HAP-1 (cell line): ENCODE results near the gene RGPD4.
"Not testable (repeated sequence)": the region's sequence is repeated elsewhere in the genome, so short reads cannot be mapped to it uniquely, and the experiment has no call there.

Source experiments
- DNase-seq, 2 experiments: peaks; one replicate each; pipeline ENCODE4 v3.0.0-alpha.2; 2016 to 2020; ENCODE audit warnings: low spot score in 2 of 2
- H3K27me3 ChIP-seq: fragments of 250-450 bp; sonication (Bioruptor Pico); 2 replicates; pipeline ENCODE4 v1.5.1; 2020; ENCODE audit warnings: low read depth, mild to moderate bottlenecking, moderate library complexity
- H3K36me3 ChIP-seq: fragments of 250-450 bp; sonication (Bioruptor Pico); replicated peaks from 2 replicates; pipeline ENCODE4 v1.5.1; 2020; ENCODE audit warnings: mild to moderate bottlenecking
- H3K4me1 ChIP-seq: fragments of 250-450 bp; sonication (Bioruptor Pico); 2 replicates; pipeline ENCODE4 v1.5.1; 2020; ENCODE audit warnings: mild to moderate bottlenecking
- H3K4me3 ChIP-seq: fragments of 250-450 bp; sonication (Bioruptor Pico); 2 replicates; pipeline ENCODE4 v1.5.1; 2020; ENCODE audit warnings: mild to moderate bottlenecking, moderate library complexity
- H3K9me3 ChIP-seq: fragments of 250-450 bp; sonication (Bioruptor Pico); 2 replicates; pipeline ENCODE4 v1.5.1; 2020; ENCODE audit warnings: mild to moderate bottlenecking, moderate library complexity
- in situ Hi-C: fragments of 300-500 bp; cut with MboI; formaldehyde crosslinking; loops from 3 replicates; pipeline ENCODE4 v1.14.3; 2020; ENCODE audit warnings: low sequenced_read_pairs, inconsistent platforms, mixed read lengths

The RGPD4 gene

DNA sequence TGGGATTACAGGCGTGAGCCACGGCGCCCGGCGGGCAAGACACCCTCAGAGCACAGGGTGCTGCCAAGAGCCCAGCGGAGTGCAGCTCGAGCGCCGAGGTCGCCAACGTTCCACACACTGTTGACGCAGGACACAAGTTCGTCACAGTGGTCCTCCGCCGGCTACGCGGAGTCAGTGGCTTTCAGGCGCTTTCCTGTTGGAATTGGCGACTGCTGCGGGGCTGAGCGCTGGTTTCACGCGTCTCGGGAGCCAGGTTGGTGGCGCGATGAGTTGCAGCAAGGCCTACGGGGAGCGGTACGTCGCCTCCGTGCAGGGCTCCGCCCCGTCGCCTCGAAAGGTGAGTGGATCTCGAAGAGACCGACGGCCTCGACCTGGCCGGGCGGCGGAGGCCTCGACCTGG, at the start of gene RGPD4:
TSS of gene RGPD4 (plus strand) at position 144 of the 400 bp plus-strand sequence. CDS start at position 266, 122 bp downstream.
- H3K27me3 ChIP-seq, H3K4me1 ChIP-seq, H3K36me3 ChIP-seq, in situ Hi-C loops, H3K4me3 ChIP-seq, H3K9me3 ChIP-seq, DNase-seq: not testable (repeated sequence)

DNA sequence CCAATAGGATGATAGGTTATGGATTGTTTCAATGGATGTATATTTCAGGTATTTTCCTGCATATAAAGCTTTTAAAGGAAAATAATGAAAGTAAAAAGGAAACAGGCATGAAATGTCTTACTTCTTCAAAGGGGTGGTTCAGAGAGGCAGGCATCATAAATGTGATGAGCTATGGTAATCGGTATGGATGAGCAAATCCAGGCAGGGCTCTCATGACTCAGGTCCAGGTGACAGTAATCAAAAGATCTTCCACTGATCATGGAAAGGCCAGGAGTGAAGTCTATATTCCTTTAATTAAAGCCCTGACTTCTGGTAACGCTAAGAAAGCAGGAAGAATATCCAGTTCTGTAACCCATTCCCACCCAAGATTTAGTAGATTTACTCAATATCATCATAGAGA, 48.7 kb upstream of the RGPD4 start:
- DNase-seq, result no peak
- H3K4me1 ChIP-seq, result no peaks in the 10 kb centered on the region
- H3K9me3 ChIP-seq, result no peaks in the 10 kb centered on the region
- no peak overlapping the region for H3K4me3 ChIP-seq
- H3K36me3 ChIP-seq, result no peaks in the 10 kb centered on the region
- no peaks in the 10 kb centered on the region for H3K27me3 ChIP-seq
- in situ Hi-C loops, result no loop called here

DNA sequence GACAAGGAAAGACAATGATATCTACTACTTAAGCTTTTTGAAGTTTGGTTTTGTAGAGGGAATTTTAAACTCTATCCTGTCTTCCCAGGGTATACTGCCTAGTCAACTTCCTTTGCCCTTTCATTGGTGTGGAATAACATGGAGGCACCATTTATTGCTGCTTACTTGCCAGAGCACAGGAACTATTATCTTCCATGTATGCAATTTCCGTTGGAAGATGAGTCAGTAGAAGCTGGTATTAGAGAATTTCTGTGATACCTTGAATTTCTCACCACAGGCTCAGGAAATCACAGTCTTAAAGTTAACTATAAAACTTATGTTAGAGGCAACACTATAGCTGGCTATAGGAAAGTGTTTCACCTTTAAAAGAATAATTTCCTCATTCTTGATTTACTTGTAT, 40.9 kb upstream of the RGPD4 start:
- no peaks in the 10 kb centered on the region for H3K36me3 ChIP-seq
- H3K9me3 ChIP-seq, result peaks cover 2% of the 10 kb centered on the region; the same call in 1 of the 2 replicates
- H3K4me1 ChIP-seq, result no peaks in the 10 kb centered on the region
- in situ Hi-C loops, result no loop called here
- no peak for DNase-seq
- H3K4me3 ChIP-seq, result no peak overlapping the region
- H3K27me3 ChIP-seq, result no peaks in the 10 kb centered on the region

DNA sequence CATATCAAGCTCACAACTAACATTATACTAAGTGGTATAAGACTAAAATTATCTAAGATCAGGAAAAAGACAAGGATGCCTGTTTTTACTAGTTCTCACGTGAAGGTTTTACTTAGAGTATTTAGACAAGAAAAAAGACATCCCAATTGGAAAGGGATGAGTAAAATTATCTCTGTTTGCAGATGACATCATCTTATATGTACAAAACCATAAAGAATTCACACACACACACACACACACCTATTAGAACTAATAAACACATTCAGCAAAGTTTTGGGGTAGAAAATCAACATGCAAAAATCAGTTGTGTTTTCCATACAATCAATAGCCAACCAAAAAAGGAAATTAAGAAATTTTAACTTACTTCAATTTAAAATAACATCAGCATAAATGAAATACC, 35.9 kb upstream of the RGPD4 start:
- DNase-seq, result no peak
- in situ Hi-C loops, result no loop called here
- Histone ChIP-seq H3K4me3 (no peak overlapping the region), H3K4me1 (no peaks in the 10 kb centered on the region), H3K9me3 (peaks cover 2% of the 10 kb centered on the region; the same call in 1 of the 2 replicates), H3K27me3 (no peaks in the 10 kb centered on the region), H3K36me3 (no peaks in the 10 kb centered on the region)

DNA sequence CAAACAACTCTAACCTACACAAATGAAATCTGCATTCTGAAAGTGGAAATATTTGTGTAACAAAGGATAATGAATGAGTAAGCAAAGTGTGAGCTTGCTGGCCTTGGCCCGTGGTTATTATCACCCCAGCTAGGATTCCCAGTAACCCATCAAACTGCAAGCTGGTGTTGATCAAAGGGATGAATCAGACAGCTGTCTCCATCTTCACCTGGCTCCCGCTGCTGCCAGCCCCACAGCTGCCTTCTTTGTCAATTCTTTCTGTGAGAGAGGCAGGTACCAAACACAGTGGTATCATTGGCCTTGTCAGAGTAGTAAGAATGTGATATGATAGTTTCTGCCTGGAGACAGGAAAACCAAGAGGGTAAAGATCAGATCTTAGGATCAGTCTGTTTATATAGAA, 25.2 kb upstream of the RGPD4 start:
- Histone ChIP-seq H3K36me3 (no peaks in the 10 kb centered on the region), H3K4me1 (no peaks in the 10 kb centered on the region), H3K9me3 (no peaks in the 10 kb centered on the region; the same call in 1 of the 2 replicates), H3K4me3 (no peak overlapping the region), H3K27me3 (no peaks in the 10 kb centered on the region)
- DNase-seq, result no peak
- in situ Hi-C loops, result no loop called here

DNA sequence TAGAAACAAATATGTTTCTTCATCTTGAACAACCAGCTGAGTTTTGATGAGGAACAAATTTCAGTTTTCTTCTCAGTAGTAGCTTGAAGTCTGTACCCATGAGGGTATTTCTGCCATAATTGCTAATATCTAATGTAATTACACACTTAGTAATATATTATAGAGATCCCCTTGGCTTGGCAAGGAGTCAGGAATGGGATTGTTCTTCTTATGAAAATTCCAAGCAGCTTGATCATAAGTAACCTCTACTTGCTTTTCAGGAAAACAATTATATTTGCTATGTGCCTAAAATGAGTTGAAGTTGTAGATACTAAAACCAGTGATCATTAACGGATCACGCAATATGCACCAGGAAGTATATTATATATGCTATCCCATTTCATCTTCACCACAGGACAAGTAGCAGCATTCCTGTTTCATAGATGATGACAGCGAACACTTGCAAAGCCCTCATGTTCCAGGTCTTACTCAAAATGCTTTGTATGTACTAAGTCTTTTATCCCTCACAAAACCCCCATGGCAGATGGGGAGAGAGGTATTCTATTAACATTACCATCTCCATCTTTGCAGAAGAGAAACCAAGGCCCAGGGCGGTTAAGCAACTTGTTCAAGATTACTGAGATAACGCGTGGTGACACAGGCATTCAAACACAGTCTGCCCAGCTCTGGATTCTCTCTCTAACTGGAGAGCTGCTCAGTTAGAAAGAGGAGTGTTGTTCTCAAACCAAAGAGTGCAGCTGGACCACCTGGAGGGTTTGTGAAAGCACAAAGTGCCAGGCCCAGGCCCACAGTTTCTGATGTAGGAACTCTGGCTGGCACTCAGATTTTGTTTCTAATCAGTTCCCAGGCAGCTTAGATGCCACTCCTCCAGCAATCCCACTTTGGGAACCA, 21.8 kb upstream of the RGPD4 start:
- in situ Hi-C loops, result no loop called here
- no peaks in the 10 kb centered on the region; the same call in 1 of the 2 replicates for H3K9me3 ChIP-seq
- H3K4me3 ChIP-seq, result no peak overlapping the region
- no peaks in the 10 kb centered on the region for H3K27me3 ChIP-seq
- H3K4me1 ChIP-seq, result no peaks in the 10 kb centered on the region
- no peaks in the 10 kb centered on the region for H3K36me3 ChIP-seq
- DNase-seq, result no peak

DNA sequence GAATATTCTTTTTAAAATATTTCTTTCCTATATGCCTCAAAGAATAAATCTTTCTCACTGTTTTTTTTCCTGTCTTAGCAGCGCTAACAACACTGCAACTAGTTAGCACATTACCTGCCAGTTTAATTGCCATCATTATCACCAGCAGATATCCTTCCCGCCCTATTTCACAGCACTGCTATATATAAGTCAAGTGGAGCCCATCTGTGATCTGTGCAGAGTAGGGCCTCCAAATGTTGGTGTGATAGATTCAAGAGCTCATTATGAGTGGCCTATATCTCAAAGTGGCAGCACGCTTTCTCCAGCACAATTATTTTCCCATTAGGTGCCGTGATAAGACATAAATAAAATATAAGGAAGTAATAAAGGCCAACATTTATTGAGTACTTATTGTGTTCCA, 19.8 kb upstream of the RGPD4 start:
- H3K27me3 ChIP-seq, result no peaks in the 10 kb centered on the region
- no peaks in the 10 kb centered on the region for H3K4me1 ChIP-seq
- no peak overlapping the region for H3K4me3 ChIP-seq
- H3K36me3 ChIP-seq, result no peaks in the 10 kb centered on the region
- no peak for DNase-seq
- in situ Hi-C loops, result no loop called here
- no peaks in the 10 kb centered on the region; the same call in 1 of the 2 replicates for H3K9me3 ChIP-seq

DNA sequence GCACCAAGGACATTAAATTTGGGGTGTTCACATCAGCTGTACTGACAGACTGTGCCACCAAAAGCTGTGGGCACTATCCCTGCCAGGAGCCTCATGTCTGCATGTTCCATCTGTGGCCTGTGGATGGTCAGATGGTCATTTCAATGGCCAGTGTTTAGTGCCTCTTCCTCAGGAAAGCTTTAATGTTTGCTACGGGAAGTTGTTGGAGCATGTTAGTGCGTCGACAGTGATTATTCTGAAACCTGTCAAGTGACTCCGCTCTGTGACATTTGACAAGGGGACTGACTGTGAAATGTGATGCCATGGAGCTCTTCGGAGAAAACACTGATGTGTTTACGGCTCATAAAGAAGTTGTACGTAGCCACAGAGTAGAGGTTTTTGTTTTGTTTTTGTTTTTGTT, 18.7 kb upstream of the RGPD4 start:
- no peaks in the 10 kb centered on the region for H3K4me1 ChIP-seq
- in situ Hi-C loops, result no loop called here

DNA sequence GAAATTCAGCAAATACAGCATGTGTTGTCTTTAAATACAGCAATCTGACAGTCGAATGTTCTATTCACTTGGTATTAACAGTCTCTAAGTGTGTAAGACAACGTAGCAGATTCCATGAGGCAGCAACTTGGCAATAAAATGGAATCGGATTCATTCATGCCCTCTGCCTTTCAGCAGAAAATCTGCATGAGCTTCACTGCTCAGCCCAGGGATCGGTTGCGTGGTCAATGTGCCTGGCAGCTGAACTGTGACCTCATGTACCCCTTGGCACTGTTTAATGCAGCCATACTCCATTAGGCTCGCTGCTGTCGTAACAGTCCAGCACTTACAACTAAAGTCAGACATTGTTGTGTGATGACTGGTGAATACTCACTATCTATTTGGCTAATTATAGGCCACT, 17.7 kb upstream of the RGPD4 start:
- Histone ChIP-seq H3K36me3 (no peaks in the 10 kb centered on the region), H3K4me1 (no peaks in the 10 kb centered on the region), H3K4me3 (no peak overlapping the region), H3K27me3 (no peaks in the 10 kb centered on the region), H3K9me3 (no peaks in the 10 kb centered on the region)
- no peak for DNase-seq
- in situ Hi-C loops, result no loop called here

More for the DNA sequence above, 18.7 kb upstream of the RGPD4 start:
- H3K9me3 ChIP-seq, result no peaks in the 10 kb centered on the region; the same call in 1 of the 2 replicates
- no peak overlapping the region for H3K4me3 ChIP-seq
- no peaks in the 10 kb centered on the region for H3K36me3 ChIP-seq
- DNase-seq, result no peak
- H3K27me3 ChIP-seq, result no peaks in the 10 kb centered on the region

DNA sequence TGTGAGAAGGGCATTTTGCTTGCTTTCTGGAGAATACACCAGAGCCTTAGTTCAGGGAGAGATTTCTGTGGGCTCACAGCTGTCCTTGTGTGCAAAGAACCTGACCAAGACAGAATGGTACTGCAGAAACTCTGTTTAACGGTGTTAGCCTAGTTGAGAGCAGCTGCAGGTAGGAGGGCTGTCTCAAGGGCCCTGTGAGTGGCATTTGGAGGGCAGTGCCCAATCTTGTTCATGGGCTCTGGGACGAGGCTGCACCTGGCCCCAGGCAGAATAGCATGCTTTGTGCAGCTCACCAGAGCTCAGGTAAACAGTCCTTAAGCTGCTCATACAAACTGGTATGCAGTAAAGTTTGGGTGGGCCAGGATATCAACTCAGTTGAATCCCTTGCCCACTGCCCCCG, 16.9 kb upstream of the RGPD4 start:
- in situ Hi-C loops, result no loop called here

DNA sequence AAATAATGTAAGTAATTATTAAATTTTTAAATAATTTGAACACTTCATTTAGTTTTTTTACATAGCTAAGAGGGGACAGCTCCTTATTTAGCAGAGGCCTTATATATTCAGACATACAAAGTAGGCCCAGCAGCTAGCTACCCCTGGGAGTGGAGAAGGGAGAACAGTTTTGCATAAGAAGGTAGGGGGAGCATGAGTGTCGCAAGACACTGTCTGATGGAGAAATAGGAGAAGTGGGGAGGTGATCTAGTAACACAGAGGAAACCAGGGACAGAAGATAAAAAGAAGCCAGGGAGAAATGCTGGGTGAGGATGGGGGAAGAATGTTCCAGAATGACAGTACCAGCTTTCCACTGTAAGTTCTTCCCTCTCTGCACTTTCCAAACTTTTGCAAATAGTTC, 16.0 kb upstream of the RGPD4 start:
- in situ Hi-C loops, result no loop called here
- no peaks in the 10 kb centered on the region for H3K36me3 ChIP-seq
- no peak overlapping the region for H3K4me3 ChIP-seq
- H3K9me3 ChIP-seq, result no peaks in the 10 kb centered on the region
- H3K27me3 ChIP-seq, result no peaks in the 10 kb centered on the region
- H3K4me1 ChIP-seq, result no peaks in the 10 kb centered on the region
- no peak for DNase-seq

More for the DNA sequence above, 16.9 kb upstream of the RGPD4 start:
- DNase-seq, result no peak
- H3K4me3 ChIP-seq, result no peak overlapping the region
- H3K36me3 ChIP-seq, result no peaks in the 10 kb centered on the region
- H3K9me3 ChIP-seq, result no peaks in the 10 kb centered on the region
- H3K4me1 ChIP-seq, result no peaks in the 10 kb centered on the region
- no peaks in the 10 kb centered on the region for H3K27me3 ChIP-seq

DNA sequence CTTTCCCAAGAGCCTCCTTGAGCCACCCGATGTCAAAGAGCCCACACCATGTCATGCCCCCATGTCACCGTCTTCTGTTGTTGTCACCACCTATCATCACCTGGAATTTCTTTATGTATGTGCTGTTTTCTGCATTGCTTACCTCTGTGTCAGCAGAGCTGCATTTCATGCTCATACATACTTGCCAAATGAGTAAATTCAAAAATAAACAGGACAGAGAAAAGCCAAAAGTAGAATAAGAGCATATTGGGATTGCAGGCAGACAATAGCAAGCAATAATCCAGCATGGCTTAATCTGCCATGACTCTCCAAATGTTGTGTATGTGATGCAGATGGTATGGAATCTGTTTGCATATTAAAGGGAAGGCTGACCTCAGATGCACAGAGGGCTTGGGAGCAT, 15.3 kb upstream of the RGPD4 start:
- in situ Hi-C loops, result no loop called here
- Histone ChIP-seq H3K4me1 (no peaks in the 10 kb centered on the region), H3K36me3 (no peaks in the 10 kb centered on the region), H3K9me3 (no peaks in the 10 kb centered on the region), H3K27me3 (no peaks in the 10 kb centered on the region), H3K4me3 (no peak overlapping the region)
- no peak for DNase-seq

DNA sequence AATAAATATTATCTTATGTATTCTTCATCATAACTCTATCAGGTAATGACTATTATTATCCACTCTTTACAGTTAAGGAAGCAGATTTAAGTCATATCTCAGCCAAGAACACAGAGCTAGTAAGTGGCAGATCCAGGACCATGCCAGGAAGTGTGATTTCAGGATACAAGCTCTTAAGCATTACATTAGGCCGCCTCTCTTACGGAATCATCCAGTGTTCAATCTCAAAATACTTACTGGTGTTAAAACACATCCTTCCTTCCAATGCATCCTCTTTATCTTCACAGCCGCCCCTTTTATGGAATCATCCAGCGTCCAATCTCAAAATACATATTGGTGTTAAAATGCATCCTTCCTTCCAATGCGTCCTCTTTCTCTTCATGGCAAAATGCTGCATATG, 14.7 kb upstream of the RGPD4 start:
- no peaks in the 10 kb centered on the region for H3K27me3 ChIP-seq
- H3K4me3 ChIP-seq, result no peak overlapping the region
- no peaks in the 10 kb centered on the region for H3K4me1 ChIP-seq
- H3K36me3 ChIP-seq, result no peaks in the 10 kb centered on the region
- no peak for DNase-seq
- no peaks in the 10 kb centered on the region for H3K9me3 ChIP-seq
- in situ Hi-C loops, result no loop called here

DNA sequence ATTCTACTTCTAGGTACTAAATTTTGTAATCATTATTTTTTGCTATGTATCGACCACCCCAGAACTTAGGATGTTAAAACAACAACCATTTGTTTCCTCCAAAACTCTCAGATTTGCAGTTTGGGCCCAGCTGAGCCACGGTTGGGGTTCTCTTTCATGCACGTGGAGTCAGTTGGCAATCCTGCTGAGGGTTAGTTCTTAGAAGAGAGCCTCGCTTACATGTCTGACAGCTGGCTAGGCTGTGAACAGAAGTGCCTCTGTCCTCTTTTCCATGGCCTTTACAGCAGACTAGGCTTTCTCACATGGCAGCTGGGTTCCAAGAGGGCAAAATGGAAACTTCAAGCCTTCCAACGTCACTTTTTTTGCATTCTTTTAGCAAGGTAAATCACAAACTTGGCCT, 9.3 kb upstream of the RGPD4 start:
- in situ Hi-C loops, result no loop called here
- no peak for DNase-seq
- H3K4me1 ChIP-seq, result no peaks in the 10 kb centered on the region

More for the DNA sequence above, 9.3 kb upstream of the RGPD4 start:
- no peaks in the 10 kb centered on the region for H3K27me3 ChIP-seq
- H3K4me3 ChIP-seq, result no peak overlapping the region
- no peaks in the 10 kb centered on the region for H3K9me3 ChIP-seq
- H3K36me3 ChIP-seq, result no peaks in the 10 kb centered on the region
